ENCODE measurements around the gene LCN9. TPM values are rescaled to one million over a fixed set of nuclear protein-coding genes. Genes with fewer than 3 reads are reported as not detected.
"Not testable (repeated sequence)": the region's sequence is repeated elsewhere in the genome, so short reads cannot be mapped to it uniquely, and the experiment has no call there.

LCN9 gene
- total RNA-seq, 1 experiment from 2014 or later, result not detected

DNA sequence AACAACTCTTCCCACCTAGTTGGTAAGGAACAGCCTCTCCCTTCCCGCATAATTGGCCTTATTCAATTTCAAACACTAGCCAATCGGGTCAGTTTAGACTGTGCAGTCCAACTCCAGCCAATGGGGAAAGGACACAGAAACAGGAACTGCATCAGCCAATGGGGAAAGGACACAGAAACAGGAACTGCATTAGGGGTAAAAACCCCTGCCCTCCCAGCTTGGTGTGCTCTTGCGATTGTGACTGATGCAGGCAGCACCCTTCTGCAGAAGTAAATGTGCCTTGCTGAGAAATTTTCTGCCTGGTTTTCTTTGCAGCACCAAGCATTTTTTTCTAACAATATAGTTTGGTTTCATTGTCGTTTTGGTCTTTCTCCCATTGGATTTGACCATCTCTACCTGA, 15.2 kb upstream of the LCN9 start:
- DNase-seq (ENCODE audit: low read depth), result no peak

DNA sequence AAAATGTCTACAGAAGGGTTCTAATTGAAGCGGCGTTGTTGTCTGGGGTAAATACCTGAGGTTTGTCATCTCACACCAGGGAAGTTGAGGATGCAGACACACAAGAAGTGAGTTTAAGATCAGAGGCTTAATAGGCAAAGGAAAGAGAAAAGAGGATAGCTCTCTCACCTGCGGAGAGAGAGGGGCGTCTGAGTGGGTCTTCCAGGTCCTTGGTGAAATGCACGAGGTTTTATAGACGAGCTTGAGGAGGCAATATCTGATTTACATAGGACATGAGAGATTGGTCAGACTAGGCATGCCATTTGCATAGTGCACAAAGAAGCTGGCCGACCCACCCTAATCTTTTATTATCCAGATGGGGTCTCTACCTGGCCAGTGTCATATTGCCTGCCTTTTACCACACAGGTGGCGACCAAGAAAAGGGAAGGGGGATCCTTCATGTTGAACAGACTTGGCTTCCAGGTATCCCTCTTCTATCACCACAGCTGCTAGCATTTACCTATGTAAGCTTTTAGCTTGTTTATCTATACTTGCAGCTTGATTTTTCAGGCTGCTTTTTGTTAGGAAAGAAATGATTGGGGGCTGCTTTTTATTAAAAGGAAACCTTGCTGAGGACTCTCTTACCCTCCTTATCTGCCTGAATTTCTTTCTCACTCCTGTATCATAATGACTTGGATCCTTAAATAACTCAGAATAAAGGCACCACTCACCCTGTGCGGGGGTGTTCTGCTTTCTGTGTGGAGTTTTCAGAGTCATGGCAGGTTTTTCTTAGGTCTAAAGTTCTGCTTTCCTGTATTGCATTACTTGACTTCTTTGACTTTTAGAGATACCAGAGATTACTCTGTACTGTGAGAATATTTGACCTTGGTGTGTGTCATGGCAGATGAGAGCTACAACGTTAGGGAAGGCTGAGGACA, 14.4 kb upstream of the LCN9 start:
- DNase-seq (ENCODE audit: low read depth), result no peak

DNA sequence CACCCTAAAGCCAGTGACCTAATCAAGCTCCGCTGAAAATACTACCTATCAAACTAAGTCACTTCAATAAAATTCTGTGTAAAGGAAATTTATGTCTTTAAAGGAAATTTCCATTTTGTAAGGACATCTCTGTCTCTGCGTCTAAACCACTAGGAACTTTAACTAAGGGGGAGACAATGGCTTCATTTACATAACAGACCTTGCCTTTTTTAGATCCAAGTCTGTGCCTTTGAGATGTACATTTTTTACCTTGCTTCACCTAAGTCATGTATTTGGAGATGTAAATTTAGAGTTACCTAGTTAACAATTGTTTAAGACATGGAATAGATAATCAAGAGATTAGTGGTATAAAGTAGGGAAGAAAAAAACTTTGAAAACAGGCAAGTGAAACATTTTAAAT, 13.6 kb upstream of the LCN9 start:
- no peak for DNase-seq (ENCODE audit: low read depth)

DNA sequence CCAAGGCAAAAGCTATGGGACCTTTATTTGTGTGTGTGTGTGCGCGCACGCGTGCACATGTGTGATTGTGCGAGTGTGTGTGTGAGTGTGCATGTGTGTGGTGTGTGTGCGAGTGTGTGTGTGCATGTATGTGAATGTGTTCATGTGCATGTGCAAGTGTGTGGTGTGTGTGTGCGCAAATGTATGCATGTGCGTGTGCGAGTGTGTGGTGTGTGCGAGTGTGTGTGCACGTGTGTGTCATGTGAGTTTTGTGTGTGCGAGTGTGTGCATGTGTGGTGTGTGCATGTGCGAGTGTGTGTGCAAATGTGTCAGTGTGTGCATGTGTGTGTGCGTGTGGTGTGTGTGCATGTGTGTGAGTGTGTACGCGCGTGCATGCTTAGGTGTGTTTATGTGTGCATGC, 12.7 kb upstream of the LCN9 start:
- DNase-seq (ENCODE audit: low read depth), result no peak

DNA sequence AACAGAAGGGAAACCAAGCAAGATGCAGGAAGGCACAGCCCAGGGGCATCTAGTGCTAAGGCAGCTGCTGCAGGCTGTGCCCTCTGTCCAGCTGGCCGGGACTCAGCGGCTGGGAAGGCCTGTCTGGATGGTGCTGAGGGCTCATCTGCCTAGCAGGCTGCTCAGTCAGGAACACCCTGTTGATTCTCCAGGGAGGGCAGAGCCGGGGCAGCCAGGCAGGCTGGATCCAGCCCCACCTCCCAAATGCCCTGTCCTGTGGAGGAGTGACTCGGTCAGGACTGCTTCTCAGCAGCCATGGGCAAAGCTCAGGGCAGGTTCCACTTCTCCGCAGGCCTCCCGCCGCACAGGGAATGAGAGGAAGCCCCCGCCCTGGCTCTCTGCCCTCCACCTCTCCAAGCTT, 7.8 kb upstream of the LCN9 start:
- DNase-seq (ENCODE audit: low read depth), result no peak

DNA sequence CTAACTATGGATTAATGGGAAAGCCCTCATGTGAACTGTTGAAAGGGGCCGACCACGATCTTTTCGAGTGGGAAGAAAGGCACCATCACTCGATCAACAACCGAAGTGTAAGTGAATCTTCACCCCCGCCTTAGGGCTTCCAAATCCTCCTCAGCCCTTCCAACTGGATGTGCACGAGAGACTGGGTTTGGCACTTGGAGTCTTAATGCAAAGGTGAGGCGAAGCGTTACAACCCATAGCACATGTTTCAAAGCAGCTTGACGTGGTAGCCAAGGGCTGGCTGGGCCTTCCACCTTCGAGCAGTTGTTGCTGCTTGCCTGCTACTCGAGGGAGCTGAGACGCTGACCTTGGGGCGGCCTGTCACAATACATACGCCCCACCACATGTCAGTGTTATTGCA, 5.7 kb upstream of the LCN9 start:
- DNase-seq (ENCODE audit: low read depth), result no peak

DNA sequence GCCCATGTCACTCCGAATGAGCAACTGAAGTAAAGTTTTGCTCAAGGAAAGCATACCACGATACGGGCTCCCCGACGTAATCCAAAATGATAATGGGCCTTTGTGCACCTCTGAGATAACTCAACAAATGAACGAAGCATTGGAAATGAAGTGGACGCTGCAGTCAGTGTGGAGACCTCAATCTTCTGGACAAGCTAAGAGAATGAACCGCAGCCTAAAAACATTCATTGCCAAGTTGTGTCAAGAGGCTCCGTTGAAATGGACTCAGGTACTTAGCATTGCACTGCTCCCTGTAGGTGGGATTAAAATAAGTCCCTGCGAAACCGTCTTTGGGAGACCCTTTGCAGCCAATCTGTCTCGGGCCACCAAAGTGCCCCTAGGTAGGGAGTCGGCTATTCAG, 3.9 kb upstream of the LCN9 start:
- no peak for DNase-seq (ENCODE audit: low read depth)

DNA sequence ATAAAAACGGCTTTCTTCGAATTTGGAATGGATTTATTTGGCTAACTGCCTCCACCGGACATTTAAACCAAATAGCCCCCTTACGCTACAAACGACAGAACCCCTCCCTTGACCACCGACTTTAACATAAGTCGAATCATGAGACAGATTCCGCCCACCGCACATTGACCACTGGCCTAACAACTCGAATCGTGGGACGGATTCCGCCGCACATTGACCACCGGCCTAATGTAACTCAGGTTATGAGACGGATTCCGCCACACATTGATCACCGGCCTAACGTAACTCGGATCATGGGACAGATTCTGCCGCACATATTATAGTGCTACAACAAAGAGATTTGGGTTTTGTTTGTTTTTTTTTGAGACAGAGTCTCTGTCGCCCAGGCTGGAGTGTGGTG, 2.7 kb upstream of the LCN9 start:
- DNase-seq (ENCODE audit: low read depth), result no peak

DNA sequence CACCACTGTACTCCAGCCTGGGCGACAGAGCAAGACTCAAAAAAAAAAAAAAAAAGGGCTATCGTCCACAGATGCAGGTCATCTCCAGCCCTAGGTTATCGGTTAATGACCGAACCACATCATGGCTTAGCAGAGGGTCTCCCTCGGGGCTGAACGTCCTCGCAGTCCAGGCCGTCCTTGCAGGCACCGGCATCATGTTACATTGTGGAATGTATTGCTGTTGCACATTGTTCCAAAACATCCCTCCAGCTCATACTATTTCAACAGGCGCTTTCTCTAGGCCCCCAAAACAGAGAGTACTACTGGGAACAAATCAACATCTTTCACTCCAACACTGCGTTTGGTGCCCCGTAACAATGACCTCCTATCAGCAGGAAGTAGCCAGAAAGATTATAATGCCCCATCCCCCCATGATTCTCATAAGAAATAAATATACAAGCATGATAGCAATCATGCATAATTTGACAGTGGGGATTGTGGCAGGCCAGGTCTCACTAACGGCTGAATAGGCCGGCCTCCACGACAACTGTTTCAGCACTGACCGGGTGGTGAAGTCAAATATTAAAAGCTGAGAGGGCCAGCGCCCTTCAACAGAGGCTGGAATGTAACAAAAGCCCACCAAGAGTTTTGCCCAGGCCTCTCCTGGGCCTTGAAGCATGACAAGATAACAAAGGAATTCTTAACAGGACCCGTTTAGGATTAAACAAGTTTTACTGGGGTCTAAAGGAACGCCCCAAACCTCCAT, 1.1 kb upstream of the LCN9 start:
- no peak for DNase-seq (ENCODE audit: low read depth)

DNA sequence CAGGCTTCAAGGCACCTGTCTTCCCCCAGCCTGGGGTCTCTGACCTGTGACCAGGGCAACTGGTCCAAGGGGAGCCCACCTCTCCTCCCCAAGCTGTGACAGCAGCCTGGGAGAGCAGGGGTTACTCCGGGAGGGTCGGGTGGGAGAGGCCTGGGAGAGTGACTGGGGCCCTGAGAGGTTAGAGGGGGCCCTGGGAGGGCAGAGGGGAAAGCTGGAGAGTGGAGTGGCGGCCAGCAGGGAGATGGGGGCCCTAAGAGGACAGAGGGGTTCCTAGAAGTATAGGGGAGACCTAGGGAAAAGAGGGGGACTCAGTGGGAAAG, 302 bp downstream of the LCN9 start:
- DNase-seq (ENCODE audit: low read depth), result no peak

DNA sequence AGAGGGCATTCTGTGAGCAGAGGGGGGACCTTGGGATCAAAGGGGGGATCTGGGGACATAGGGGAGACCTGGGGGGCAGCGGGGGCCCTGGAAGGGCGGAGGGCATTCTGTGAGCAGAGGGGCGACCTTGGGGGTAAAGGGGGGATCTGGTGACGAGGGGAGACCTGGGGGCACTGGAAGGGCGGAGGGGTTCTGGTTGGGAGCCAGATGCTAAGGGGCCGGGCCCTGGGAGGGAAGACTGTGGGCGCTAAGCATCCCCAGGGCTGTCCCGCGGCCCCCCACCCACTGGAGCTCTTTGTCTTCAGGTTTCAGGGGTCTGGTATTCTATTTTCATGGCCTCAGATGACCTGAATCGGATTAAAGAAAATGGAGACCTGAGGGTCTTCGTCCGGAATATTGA, 748 bp downstream of the LCN9 start:
- no peak for DNase-seq (ENCODE audit: low read depth)

DNA sequence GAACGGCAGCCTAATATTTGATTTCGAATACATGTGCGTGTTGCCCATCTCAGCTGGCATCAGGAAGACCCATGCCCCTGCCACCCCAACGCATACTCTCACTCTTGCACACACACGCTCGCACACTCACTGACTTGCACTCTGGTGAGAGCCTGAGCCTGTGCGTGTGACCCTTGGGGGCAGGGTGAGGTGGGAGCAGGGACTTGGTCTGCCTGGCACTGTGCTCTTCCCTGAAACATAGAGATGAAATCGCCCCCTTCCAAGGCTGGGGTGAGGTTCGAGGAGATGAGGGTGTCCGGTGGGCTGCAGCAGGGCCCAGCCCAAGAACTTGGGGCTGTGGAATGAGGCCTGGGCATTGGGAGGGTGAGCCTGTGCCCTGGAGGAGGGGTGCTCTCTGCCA, 1.2 kb downstream of the LCN9 start:
- no peak for DNase-seq (ENCODE audit: low read depth)

DNA sequence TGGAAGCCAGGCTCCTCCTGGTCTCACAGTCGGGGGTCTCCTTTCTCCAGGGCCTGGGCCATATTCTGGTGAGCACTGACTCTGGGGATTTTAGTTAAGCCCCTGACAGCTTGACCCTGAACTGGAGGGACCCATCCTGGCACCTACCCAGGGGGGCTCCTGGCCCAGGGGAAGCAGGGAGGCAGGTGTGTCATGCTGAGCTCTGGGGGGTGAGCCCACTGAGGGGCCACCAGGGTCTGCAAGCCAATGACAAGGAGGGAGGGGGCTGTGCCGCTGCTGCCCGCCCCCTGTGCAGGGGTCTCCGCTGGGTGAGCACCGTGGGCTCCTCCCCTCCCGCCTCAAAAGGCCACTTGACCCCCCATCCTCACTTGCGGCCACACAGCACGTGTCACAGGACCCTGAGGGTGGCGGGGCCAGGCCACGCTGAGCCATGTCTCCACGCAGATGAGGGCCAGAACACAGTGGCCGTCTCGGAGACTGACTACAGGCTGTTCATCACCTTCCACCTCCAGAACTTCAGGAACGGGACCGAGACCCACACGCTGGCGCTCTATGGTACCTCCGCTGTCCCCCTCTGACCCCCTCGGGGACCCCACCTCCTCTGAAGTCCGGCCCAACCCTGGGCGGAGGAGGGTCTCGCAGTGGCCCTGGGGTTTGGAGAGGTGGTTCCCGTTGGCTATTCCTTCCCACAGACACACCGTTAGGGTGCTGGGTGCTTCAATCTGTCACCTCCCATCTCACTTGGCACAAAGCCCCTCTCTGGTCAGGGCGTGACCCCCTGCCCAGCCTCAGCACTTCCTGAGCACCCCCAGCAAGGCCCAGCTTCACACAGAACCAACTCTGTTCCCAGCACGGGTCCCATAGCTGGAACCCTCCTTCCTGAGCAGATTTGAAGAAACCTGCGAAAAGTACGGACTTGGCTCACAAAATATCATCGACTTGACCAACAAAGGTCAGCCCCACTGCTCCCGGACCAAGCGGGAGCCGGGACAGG, 2.0 kb downstream of the LCN9 start:
- DNase-seq (ENCODE audit: low read depth), result no peak

DNA sequence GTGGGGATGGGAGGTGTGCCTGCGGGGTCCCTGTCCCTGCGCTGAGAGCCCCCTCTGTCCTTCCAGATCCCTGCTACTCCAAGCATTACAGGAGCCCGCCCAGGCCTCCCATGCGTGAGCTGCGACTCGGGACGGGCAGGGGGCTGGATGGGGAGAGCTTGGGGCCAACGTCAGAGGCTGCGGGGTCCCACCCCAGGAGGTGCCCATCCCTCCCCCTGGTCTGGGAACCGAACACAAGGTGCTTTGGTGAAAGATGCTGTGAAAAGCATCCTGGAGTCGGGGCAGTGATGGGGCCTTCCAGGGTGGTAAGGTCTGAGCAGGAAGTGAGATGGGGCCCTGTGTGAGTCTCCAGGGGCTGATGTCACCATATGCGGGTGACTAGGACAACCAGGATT, 2.7 kb downstream of the LCN9 start:
- no peak for DNase-seq (ENCODE audit: low read depth)

DNA sequence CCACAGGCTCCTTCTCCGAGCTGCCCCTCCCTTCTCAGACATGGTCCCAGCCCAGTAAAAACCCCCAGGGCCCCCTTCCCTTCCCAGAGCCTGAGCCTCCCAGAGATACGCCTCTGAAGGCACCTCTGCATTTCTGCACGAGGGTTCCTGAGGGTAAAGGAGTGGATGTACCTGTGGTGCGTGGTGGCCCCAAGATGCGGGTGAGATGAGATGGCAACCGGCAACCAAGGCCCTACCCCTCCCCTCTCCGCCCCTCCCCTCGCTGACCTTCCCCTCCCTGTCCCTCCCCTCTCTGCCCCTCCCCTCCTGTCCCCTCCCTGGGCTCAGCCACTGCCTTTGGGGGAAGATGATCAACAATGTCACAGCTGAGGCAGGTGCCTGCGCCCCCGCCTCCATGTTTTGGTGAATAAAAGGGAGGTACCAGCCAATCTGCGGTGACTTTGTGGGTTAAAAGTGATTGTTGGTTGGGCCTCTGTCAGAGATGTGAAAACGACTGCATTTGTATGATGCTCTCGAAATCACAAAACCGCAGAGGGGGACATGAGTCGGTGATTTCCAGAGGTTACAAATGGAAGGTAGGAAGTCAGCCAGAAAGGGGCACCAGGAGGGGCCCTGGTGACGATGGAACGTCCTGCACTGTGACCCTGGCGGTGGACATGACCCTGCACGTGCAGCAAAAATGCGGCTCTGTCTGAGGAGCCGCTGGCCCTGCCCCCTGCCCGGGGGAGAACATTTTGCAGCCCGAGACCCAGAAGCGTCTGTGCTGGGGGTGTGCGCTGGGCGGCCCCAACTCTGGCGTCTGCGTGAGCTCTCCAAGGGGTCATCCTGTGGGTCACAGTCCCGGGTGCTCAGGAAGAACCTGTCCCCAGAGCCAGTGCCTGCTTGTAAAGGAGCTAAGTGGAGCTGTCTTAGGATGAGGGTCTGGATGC, 3.7 kb downstream of the LCN9 start:
- no peak for DNase-seq (ENCODE audit: low read depth)

DNA sequence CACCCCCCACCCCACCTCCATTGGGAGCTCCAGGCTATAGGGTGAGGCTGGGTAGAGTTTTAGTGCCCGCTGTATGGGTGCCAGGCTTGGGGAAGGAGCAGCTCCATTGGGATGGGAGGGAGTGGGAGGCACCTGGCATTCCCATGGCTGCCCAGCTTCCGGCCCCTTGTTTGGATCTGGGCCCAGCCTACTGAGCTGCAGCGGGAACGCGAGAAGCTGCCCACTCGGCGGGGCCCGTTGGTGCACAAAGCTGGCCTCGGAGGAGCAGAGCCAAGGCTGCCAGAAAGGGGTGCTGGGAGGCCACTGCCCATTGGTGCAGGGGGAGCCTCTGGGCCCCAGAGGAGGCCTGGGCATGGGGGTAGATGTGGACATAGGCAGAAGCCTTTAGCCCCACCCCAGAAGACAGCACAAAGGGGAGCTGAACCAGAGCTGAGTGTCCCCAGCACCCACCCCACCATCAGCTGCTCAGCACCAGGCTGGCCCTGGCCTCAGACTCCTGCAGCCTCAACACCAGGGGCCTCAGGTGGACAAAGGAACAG, 4.4 kb downstream of the LCN9 start:
- DNase-seq (ENCODE audit: low read depth), result no peak

DNA sequence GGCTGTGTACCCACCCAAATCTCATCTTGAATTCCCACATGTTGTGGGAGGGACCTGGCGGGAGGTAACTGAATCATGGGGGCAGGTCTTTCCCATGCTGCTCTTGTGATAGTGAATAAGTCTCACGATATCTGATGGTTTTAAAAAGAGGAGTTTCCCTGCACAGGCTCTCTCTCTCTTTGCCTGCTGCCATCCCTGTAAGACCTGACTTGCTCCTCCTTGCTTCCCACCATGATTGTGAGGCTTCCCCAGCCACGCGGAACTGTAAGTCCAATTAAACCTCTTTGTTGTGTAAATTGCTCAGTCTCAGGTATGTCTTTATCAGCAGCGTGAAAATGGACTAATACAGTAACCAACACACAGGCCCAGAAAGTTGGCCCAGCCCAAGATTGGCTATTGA, 5.9 kb downstream of the LCN9 start:
- DNase-seq (ENCODE audit: low read depth), result not testable (repeated sequence)

DNA sequence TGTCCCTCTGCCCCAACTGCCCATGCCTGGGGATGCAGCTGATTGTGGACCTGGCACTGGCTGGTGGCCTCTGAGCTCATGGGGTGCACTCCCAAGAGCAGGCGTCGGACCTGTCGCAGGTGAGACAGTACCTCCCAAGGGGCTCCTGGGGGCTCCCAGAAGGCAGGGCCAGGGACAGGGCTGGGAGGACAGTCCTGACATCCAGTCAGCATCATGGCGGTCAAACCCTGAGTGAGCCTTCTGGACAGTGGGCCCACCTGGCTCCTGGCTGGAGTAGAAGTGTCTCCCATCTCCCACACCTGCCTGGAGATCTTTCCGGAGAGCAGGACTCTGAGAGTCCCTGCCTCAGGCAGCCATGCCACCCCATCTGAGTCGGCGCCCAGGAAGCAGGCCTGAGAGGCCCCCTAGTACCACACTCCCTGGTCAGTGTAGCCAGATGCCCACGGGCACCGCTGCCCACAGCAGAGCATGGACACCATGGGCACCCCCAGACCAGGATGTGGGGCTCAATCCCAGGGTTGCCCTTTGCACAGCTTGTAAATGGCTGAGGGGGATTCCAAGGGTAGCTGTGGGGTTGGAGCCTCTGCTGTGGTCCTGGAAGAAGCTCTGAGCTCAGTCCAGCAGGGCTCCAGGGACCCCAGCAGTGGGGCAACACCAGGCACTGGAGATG, 6.6 kb downstream of the LCN9 start:
- no peak for DNase-seq (ENCODE audit: low read depth)

DNA sequence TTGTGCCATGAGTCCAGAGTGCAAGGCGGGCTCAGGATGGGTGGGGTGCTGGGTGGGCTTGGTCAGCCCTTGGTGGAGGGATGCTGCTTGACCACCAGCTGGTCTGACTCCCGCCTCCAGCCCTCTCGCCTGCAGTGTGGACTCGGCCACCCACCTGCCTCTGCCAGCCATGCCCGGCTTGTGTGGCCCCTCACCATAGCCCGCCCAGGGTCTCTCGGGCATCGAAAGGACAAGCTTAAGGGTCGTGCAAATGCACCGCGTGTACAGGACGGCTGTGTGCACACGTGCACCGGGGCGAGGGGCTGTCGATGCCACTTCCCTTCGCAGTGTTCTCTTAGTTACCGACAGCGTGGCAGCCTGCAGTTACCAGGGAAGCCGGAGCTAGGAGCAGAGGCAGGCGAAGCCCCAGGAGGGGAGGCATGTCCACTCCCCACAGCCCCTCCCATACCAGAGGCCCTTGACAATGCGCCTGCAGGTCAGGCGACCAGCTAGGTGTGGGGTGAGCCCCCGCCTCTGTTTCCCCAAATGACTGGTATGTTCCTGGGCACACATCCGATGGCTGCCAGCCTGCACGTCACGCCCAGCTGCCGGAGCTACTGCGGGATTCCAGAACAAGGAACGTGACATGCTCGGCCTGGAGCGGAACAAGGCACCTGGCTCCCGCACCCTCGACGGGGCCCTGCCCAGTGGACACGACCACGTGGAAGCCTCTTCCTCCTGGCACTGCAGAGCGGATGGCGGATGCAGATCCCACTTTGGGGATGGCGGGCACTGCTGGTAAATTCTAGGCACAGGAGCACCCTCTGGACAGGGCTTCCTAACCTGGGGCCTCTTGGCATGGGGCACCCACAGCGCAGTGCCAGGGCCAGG, 7.8 kb downstream of the LCN9 start:
- no peak for DNase-seq (ENCODE audit: low read depth)

All from RPMI7951 (cell line).